Neuron (in vitro differentiated cells): ENCODE measurements around the gene LMF2.
A peak's percentile ranks its signal among the peaks of the same experiment; 100 is the strongest.

Source experiments
- H2AFZ ChIP-seq: one replicate; pipeline ENCODE4 v1.6.1; 2013; ENCODE audit warnings: low read depth, mild to moderate bottlenecking, inconsistent platforms, low read length, moderate library complexity
- H3K27me3 ChIP-seq: one replicate; pipeline ENCODE4 v1.6.1; 2013; ENCODE audit warnings: low read length; ENCODE audit not compliant: insufficient read depth
- H3K36me3 ChIP-seq: one replicate; pipeline ENCODE4 v1.6.1; 2013; ENCODE audit warnings: low read length; ENCODE audit not compliant: insufficient read depth
- H3K4me1 ChIP-seq: one replicate; pipeline ENCODE4 v1.6.1; 2013; ENCODE audit warnings: low read length; ENCODE audit not compliant: insufficient read depth
- H3K4me3 ChIP-seq: 2 replicates; pipeline ENCODE4 v1.5.1; 2013; ENCODE audit warnings: mild to moderate bottlenecking, low read length, moderate library complexity
- H3K9me3 ChIP-seq: one replicate; pipeline ENCODE4 v1.6.1; 2013; ENCODE audit warnings: low read length

Gene LMF2, protein sequence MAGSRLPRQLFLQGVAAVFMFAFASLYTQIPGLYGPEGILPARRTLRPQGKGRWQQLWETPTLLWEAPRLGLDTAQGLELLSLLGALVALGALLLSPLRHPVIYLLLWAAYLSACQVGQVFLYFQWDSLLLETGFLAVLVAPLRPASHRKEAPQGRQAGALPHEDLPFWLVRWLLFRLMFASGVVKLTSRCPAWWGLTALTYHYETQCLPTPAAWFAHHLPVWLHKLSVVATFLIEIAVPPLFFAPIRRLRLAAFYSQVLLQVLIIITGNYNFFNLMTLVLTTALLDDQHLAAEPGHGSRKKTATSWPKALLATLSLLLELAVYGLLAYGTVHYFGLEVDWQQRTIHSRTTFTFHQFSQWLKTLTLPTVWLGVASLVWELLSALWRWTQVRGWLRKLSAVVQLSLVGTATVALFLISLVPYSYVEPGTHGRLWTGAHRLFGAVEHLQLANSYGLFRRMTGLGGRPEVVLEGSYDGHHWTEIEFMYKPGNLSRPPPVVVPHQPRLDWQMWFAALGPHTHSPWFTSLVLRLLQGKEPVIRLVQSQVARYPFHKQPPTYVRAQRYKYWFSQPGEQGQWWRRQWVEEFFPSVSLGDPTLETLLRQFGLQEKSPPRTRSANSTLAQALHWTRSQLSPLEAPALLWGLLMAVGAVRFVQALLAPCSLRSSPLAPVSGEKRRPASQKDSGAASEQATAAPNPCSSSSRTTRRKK

DNA sequence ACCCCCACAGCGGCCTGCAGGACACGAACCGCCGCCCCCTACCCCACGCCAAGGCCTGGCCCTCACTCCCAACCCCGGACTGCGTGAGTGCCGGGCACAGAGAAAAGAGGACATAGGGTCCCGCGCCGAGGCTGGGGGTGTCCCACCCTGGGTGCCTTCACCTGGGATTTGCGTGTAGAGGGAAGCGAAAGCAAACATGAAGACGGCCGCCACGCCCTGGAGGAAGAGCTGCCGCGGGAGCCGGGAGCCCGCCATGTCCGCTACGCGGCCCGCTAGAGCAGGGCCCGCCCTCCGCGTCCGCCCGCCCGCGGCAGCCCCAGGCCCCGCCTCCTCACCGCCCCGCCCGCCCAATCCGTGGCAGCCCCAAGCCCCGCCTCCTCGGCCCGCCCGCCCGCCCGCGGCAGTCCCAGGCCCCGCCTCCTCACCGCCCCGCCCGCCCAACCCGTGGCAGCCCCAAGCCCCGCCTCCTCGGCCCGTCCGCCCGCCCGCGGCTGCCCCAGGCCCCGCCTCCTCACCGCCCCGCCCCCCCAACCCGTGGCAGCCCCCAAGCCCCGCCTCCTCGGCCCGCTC is at the start of gene LMF2:
Gene LMF2, minus strand, starts transcription at position 282 of the 570 bp plus-strand sequence. Its CDS starts 27 bp downstream, at position 255.
- no peaks in the 10 kb centered on the region for H3K9me3 ChIP-seq
- H3K4me3 ChIP-seq = peak within 1 kb of the TSS; percentile 98
- peaks cover 21% of the 10 kb centered on the region for H3K4me1 ChIP-seq
- peaks cover 38% of the 10 kb centered on the region for H3K36me3 ChIP-seq
- H2AFZ ChIP-seq = peak within 1 kb of the TSS; percentile 6
- no peaks in the 10 kb centered on the region for H3K27me3 ChIP-seq

- Histone ChIP-seq H3K4me3 (no peak overlapping the region), H3K4me1 (no peaks in the 10 kb centered on the region), H3K27me3 (peaks cover 10% of the 10 kb centered on the region), H3K36me3 (no peaks in the 10 kb centered on the region), H3K9me3 (no peaks in the 10 kb centered on the region), H2AFZ (no peak overlapping the region)
These were observed 49.2 kb upstream of the LMF2 start for GRCh38 chr22:50556703-50557102.

GRCh38 chr22:50553310-50553709 is 45.8 kb upstream of the LMF2 start:
- Histone ChIP-seq H3K9me3 (no peaks in the 10 kb centered on the region), H3K4me3 (no peak overlapping the region), H3K36me3 (no peaks in the 10 kb centered on the region), H2AFZ (no peak overlapping the region), H3K27me3 (peaks cover 15% of the 10 kb centered on the region), H3K4me1 (no peaks in the 10 kb centered on the region)

- Histone ChIP-seq H3K4me3 (no peak overlapping the region), H3K4me1 (no peaks in the 10 kb centered on the region), H3K36me3 (no peaks in the 10 kb centered on the region), H3K9me3 (no peaks in the 10 kb centered on the region), H3K27me3 (peaks cover 11% of the 10 kb centered on the region), H2AFZ (no peak overlapping the region)
These were observed 43.8 kb upstream of the LMF2 start for GRCh38 chr22:50551160-50551752.

DNA sequence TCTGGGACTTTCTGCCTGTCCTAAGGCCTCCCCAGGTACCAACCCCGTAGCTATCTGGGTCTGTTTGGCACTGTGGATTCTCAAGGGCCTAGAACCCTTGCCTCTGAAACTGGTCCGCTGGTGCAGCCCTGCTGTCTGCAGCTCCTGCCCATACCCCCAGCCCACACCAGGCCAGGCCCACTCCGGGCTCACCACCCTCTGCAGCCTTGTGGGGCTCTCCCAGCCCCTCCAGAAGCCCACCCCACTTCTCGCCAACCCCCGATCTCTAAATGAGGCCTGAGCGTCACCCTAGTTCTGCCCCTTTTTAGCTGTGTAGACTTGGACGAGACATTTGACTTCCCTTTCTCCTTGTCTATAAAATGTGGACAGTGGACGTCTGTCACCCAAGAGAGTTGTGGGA is 42.9 kb upstream of the LMF2 start:
- no peaks in the 10 kb centered on the region for H3K36me3 ChIP-seq
- H3K4me3 ChIP-seq = no peak overlapping the region
- peaks cover 11% of the 10 kb centered on the region for H3K27me3 ChIP-seq
- H3K9me3 ChIP-seq = no peaks in the 10 kb centered on the region
- H3K4me1 ChIP-seq = no peaks in the 10 kb centered on the region
- no peak overlapping the region for H2AFZ ChIP-seq

- Histone ChIP-seq H3K27me3 (peaks cover 16% of the 10 kb centered on the region), H3K4me1 (no peaks in the 10 kb centered on the region), H3K36me3 (no peaks in the 10 kb centered on the region), H2AFZ (no peak overlapping the region), H3K4me3 (no peak overlapping the region), H3K9me3 (no peaks in the 10 kb centered on the region)
These were observed 41.7 kb upstream of the LMF2 start for GRCh38 chr22:50548921-50549790.

DNA sequence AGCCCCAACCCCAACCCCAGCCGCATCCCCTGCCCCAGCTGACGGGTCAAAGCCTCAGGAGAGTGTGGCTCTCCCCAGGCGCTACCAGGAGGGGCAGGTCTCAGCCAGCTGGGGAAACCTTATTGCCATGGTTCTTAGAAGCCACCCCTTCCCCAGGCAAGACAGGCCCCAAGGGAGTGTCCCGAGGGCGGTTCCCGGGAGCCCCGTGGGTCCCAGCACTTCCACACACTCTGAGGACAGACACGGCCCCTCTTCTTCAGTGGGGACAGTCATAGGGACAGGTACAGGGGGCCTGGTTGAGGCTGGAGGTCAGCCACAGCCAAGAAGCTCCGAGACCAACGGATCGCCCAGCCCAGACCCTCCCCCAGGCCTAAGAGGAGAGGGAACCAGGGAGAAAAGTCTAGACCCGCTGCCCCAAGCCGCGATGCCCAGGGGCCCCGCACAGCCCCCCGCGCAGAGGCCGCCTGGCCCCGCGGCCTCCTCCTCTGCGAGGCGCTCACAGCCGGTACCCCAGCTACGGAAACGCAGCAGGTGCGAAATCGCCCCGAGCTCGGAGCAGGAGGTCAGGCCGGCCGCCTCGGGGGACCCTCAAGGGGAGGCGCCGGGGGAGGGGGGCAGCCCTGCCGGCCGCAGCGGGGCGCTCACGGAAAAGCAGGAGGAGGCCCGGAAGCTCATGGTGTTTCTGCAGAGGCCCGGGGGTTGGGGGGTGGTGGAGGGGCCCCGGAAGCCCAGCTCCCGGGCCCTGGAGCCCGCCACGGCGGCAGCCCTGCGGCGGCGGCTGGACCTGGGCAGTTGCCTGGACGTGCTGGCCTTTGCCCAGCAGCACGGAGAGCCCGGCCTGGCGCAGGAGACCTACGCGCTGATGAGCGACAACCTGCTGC is 40.8 kb upstream of the LMF2 start:
- Histone ChIP-seq H3K4me1 (no peaks in the 10 kb centered on the region), H3K4me3 (no peak overlapping the region), H3K36me3 (no peaks in the 10 kb centered on the region), H3K27me3 (peaks cover 16% of the 10 kb centered on the region), H2AFZ (no peak overlapping the region), H3K9me3 (no peaks in the 10 kb centered on the region)

DNA sequence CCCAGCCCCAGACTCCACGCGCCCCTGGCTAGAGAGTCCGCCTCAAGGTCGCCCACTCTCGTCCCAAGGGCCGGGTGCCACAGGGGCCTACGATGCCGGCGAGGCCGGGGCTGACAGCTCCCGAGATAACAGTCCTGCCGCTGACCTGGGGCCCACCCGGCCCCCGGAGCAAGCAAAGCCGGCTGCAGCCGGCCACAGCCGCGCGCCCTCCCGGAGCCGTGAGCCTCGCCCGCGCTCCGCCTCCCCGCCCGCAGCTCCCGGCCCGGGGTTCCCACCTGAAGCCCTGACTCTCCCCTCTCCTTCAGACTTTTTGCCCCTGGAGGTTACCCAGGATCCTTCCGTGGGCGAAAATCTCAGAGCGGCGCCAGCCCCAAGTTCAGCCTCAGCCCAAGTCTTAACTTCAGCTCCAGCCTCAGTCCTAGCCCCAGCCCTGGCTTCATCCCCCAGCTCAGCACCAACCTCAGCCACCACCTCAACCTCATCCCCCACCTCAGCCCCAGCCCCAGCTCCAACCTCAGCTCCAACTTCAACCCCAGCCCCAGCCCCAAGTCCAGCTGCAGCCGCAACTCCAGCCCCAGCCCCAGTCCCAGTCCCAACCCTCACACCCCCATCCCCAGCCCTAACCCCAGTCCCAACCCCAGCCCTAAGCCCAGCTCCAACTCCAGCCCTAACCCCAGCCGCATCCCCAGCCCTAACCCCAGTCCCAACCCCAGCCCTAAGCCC is 39.9 kb upstream of the LMF2 start:
- H3K4me1 ChIP-seq = no peaks in the 10 kb centered on the region
- H2AFZ ChIP-seq = no peak overlapping the region
- H3K36me3 ChIP-seq = no peaks in the 10 kb centered on the region
- H3K4me3 ChIP-seq = no peak overlapping the region
- H3K9me3 ChIP-seq = no peaks in the 10 kb centered on the region
- H3K27me3 ChIP-seq = peaks cover 16% of the 10 kb centered on the region

GRCh38 chr22:50546326-50547262 is 39.1 kb upstream of the LMF2 start:
- Histone ChIP-seq H3K4me1 (no peaks in the 10 kb centered on the region), H3K27me3 (peaks cover 16% of the 10 kb centered on the region), H3K9me3 (no peaks in the 10 kb centered on the region), H3K36me3 (no peaks in the 10 kb centered on the region), H3K4me3 (no peak overlapping the region), H2AFZ (no peak overlapping the region)

- Histone ChIP-seq H3K4me1 (no peaks in the 10 kb centered on the region), H3K27me3 (peaks cover 11% of the 10 kb centered on the region), H3K36me3 (no peaks in the 10 kb centered on the region), H3K4me3 (no peak within 1 kb of the TSS), H2AFZ (no peak within 1 kb of the TSS), H3K9me3 (no peaks in the 10 kb centered on the region)
These were observed 38.2 kb upstream of the LMF2 start, which contains the start of gene KLHDC7B for GRCh38 chr22:50545522-50546325. KLHDC7B (plus strand) TSS chr22:50545899; CDS start chr22:50546244, 345 bp downstream.
